ENCODE measurements around the gene MAP1B.
"Not testable (repeated sequence)": the region's sequence is repeated elsewhere in the genome, so short reads cannot be mapped to it uniquely, and the experiment has no call there.

Gene MAP1B

DNA sequence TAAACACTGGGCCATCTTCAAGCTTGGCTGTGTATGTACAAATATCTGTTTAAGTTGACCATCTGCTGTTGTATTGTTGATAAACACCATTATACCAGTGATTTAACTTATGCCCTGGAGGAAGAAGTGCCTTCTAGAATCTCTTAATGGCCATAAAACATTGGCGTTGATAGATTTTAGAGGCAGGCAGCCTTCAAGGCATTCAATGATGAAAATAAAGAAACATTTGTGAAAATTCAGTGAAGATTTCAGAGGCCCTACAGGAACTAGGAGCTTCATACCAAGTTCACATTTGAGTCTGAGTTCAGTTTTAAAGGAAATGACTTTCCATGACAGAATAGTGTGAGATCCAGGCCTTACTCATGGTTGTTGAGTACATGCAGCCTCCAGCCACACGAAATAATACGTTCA, 52.2 kb downstream of the MAP1B start:
- no peak for DNase-seq (ENCODE audit: extremely low read depth in 1 of 2, low read depth in 1 of 2)

DNA sequence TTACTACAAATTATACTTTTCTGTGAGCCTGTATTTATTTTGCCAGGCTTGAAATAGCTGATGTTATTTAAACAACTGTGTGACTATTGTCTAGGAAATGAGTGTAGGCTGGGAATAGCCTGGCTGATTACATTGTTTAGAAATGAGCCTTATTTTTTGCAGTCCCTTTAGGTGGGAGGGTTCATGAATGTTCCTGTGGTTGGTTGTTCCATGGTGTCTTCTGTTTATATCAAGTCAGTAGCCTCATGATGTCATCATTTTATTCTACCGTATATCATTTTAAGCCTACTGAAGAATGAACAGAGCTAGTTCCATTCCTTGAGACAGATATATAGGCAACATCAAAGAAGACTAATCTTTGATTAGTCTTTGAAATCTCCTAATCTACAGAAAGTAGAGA, 53.1 kb downstream of the MAP1B start:
- DNase-seq (ENCODE audit: extremely low read depth in 1 of 2, low read depth in 1 of 2): no peak

DNA sequence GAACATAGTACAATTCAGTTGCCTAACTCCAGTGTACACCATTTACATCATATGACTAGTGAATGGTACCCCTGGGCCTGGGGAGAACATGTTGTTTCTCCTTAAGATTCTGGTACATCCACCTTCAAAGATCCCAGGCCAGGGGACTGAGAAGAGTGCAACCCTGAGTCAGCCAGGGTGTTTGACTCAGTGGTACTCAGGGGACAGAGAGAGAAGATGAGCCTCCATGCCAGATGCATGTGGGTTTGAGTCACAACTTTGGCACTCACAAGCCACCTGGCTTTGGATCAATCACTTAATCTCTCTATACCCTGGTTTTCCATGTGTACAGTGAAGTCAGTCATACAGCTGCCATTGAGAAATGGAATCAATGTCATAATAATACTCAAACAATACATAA, 53.7 kb downstream of the MAP1B start:
- DNase-seq (ENCODE audit: extremely low read depth in 1 of 2, low read depth in 1 of 2): no peak

DNA sequence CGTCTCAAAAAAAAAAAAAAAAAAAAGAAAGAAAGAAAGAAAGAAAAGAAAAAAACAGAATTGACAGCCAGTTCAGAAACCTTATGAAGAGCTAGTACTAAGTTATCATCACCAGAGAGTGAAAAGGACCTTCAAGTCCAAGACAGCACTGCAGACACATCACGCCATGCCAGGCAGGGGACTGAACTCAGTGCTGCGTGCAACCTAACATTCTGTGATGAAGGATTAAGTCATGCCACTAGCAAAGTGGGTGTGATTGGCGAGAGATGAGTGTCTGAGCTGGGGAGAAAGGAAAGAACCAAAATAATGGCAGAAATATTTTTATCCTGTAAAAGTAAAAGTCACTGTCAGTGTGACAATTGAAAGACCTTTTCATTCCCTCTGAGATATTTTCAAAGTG, 54.7 kb downstream of the MAP1B start:
- DNase-seq (ENCODE audit: extremely low read depth in 1 of 2, low read depth in 1 of 2): no peak

DNA sequence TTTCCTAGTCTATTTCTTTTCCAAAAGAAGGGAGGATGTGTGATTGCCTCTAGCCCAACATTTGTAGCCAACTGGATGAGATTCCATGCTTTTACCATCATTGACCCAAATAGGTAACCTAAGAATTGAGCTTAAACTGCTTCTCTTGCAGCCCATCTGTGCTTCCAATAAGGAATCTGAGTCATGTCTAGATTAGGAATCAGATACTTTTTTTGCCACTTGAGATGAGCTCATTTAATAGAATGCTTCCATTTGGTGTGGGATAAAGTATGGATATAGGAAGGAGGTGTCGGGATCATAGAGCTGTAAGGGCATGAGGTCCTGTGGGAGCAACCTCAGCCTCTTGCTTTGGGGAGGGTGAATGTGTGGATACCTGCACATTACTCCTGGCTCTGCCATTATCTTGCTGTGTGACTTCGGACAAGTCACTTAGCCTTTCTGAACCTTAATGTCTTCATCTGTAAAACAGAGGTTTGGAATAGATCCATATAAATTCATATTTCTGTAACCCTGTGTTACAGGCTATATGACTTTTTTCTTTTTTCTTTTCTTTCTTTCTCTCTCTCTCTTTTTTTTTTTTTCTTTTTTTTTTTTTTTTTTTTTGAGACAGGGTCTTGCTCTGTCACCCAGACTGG, 56.2 kb downstream of the MAP1B start:
- DNase-seq (ENCODE audit: extremely low read depth in 1 of 2, low read depth in 1 of 2): no peak

DNA sequence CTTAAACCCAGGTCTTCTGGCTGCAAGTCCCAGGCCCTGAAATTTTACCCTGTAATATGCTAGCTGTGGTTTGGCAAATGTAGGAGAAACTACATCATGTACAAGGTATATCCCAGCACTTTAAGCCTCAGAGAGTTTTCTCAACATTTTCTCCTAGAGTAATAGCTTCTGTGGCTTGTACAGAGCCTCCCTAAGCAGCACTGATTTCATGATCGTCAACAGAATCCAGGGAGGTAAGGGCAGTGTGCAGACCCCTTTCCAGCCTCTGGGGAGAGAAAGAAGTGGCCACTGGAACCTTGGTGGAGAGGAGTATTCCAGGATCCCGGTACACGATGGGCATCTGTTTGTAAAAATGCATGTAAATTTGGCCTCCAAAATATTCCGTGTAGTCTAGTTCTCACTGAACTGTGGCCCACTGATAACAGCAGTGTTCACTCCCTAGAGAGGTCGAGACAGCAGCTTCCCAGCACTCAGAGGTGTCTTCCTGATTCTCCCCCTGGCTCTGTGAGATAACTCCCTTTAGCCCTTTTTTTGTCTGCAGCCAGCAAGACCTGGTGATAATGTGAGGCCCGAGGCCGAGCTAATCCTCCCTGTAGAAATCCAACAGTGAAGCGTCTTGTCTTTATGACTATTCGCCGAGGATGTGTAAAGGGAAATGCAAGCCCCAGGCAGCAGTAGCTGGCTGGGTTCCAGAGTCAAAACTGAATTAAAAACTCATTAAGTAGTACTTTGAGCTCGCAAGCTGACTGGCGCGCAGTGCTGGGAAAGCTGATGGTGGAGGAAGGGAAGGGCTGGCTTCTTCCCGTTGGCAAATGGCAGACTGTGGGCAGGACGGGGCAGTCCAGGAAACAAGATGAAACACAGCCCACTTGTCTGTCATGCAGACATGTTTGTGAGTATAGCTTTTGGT, 59.0 kb downstream of the MAP1B start:
- no peak for DNase-seq (ENCODE audit: extremely low read depth in 1 of 2, low read depth in 1 of 2)

DNA sequence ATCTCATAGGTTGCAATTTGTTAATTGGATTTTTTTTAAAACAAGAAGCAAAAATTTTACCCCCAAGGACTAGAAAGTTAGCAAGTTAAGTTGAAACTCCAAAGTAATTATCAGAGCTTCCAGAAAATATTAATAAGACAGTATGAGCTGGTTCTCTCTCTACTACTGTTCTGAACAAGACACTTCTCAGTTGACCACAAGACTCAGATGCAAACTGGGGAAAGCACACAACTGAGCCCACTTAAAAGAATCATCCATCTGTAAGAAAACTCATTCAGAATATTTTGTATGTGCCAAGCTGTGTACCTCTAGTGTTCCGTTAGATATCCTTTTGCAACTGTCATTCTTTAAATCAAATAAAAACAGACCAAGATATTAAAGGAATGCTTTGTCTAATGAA, 60.0 kb downstream of the MAP1B start:
- no peak for DNase-seq (ENCODE audit: extremely low read depth in 1 of 2, low read depth in 1 of 2)

DNA sequence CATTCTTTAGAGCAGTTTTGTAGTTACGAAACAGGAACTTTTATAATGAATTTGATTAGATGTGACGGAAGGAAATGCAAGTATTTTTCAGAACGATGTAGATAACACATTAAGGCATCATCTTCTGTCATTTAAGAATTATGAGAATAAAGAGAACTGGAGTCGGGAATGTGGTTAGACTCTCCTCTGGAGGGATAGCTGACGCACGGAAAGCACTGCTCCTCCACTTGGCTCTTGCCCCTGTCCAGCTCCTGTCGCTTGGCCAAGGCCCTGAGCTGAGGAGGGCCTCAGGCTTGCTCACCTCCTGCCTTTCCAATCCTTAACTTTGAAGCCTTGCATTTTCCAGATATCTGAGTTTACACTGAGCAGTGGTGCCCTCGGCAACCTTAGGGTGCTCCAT, 60.5 kb downstream of the MAP1B start:
- no peak for DNase-seq (ENCODE audit: extremely low read depth in 1 of 2, low read depth in 1 of 2)

DNA sequence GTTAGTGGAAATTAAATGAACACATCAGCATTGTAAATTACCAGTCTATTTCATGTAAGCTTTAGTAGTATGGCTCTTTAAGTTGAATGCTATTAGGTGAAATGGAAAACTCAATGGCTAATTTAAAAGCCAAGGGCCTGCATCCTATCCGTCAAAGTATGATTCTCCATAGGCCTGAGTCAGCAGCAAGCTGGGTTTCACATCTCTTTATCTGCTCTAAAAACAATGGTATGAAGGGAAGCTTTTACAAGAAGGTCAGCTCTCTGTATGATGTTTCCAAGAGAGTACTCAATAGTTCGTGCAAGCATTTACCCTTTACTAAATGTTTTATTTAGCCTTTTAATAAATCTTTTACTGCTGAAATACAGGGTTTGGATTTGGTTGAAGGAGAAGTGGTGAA, 62.8 kb downstream of the MAP1B start:
- DNase-seq (ENCODE audit: extremely low read depth in 1 of 2, low read depth in 1 of 2): no peak

DNA sequence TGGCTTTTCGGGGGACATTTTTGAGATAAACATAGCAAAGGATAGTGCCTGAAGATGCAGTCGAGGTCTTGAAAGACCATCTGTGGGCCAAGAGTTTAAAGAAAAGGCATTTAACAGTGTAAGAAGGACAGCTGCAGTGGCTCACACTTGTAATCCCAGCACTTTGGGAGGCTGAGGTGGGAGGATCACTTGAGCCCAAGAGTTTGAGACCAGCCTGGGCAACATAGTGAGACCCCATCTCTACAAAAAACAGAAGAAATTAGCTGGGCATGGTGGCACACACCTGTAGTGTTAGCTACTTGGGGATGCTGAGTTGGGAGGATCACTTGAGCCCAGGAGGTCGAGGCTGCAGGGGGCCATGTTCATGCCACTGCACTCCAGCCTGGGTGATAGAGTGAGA, 63.9 kb downstream of the MAP1B start:
- DNase-seq (ENCODE audit: extremely low read depth in 1 of 2, low read depth in 1 of 2): not testable (repeated sequence)

DNA sequence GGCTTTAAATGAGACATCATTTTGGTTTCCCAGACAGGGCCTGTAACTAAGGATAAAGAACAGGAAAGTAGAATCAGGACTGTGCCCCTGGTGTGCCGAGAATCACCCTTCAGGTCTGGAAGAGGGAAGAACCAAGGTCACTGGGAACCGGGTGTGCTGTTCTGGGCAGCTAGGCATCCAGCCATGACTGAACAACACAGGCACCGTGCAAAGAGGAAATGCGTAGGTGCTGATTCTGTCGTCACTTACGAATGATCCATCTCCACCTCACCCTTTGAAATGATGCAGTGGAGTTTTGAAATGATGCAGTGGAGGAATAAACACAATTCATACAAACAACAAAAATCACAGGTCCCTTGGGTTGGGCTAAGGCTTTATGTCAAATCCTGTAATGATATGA, 64.4 kb downstream of the MAP1B start:
- DNase-seq (ENCODE audit: extremely low read depth in 1 of 2, low read depth in 1 of 2): no peak

DNA sequence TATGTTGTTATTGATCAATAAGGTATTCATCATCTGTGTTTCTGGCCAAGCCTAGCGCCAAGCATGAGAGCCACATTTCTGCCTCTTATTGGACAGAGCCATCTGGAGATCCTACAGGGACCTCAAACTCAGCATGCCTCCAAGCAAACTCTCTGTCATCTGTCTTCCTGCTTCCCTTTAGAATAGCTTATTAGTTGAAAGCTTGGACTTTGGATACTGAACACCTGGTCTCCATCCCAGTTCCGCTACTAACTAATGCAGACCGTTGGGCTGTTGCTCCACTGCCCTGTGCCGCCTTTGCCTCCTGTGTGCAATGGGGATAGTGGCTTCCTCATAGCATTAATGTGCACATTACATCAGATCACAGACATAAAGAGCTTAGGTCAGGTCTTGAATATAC, 65.5 kb downstream of the MAP1B start:
- no peak for DNase-seq (ENCODE audit: extremely low read depth in 1 of 2, low read depth in 1 of 2)

DNA sequence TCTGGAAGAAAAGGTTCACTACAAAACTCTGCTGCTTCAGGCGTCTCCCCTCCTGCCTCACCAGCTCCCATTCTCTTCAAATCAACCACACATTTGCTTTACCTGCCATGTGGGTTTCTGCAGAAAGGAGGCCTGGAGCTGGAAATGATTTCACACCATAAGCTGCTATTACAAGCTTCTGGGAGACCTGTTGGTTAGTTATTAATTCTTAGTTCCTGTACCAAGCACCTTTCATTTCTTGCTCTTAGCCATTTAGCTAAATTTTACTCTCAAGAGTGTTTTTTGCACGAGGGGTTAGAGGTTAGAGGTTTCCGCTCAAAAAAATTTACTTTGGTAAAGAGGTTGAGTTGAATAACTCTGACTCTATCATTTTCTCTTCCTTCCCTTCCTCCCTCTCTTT, 70.3 kb downstream of the MAP1B start:
- no peak for DNase-seq (ENCODE audit: extremely low read depth in 1 of 2, low read depth in 1 of 2)

DNA sequence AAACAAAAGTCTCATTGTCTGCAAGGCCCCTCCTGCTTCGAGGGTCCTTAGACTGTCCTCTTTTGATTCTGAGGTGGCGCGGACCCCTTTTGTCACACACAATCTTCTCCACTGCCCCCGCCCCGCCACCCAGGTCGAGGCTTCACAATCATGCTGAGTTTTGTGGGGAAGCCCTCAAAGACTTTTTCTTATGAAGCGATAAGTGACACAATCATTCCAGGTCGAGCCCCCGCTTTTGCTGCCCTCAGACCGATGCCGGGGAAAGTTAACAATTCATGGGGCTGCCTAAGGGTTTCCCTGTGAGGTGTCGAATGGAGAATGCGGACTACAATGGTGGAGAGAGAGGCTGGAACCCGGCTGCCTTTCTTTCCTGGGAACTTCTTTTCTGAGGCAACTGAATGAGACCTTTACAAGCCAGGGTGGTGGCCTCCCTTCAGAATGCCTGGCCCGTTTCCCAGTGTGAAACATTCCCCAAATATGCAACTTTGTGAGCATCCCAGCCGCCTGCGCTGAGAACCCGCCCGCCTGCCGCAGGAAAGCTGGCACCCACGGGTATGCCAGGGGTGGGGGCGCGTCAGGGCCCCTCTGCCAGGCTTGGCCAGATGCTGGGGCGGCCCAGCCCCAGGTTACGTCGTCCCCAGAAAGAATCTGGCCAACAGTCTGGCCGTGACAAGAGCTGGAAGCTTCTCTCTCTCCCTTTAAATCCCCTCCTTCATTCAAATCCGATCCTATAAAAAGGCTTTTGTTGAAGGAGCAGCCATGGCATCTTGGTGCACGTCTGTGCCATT, 71.9 kb downstream of the MAP1B start:
- no peak for DNase-seq (ENCODE audit: extremely low read depth in 1 of 2, low read depth in 1 of 2)

DNA sequence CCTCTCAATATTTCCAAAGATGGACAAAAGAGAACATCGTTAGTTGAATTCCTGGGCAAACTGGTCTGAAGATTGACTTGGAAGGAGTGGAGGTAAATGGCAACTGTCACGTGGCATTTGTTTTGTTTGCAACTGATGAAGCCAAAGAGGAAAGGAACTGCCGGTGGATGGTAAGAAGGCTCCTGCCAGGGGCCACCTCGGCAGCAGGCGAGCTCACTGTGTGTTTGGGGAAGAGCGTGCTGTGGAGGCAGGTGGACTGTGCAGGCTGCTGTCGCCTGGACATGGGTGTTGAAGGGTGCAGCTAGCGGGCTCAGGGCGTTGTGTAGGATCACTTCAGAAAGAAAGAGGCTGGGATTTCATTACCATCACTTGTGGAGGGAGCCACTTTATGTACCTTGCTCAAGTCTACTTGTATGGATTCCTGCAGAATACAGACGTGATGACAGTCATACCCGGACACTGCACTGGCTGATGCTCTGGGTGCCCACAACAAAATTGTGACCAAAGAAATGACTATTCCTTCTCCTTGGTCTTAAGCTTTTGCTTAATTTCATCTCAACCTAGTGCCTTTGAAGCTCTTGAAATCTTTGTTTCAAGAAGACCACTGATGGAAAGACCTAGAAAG, 72.7 kb downstream of the MAP1B start:
- DNase-seq (ENCODE audit: extremely low read depth in 1 of 2, low read depth in 1 of 2): no peak

DNA sequence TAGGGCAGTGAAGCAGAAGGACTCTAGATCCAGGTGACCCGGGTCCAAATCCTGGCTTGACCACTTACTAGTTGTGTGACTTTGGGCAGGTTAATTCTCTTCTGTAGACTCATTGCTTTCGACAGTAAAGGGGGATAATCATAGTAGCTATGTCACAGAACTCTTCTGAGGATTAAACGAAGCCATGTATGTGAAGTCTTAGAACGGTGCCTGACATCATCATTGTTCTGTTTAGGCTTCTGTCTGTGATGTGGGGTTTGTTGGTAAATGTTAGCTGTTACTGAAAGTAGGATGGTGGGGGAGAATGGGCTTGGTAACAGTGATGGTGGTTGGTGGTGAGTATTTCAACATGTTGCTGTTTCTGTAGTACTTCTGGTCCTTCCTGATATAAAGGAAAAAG, 73.7 kb downstream of the MAP1B start:
- DNase-seq (ENCODE audit: extremely low read depth in 1 of 2, low read depth in 1 of 2): no peak

DNA sequence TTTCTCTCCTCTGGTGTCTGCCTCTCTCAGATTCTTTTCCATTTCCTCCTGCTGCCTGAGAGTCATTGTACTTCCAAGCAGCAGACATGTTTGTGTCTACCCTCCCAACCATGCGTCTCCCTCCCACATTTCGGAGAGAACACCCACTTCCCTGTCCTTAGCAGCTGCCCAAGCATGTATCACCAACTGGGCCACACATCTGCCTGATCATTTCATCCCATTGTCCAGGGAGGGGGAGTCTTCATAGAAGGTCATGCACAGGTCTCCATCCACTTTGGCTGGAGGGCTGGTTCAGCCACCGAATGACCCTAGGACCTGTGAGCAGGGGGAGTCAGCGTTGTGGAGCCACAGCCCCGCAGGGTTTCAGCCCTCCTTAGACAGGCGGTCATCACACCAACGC, 75.4 kb downstream of the MAP1B start:
- no peak for DNase-seq (ENCODE audit: extremely low read depth in 1 of 2, low read depth in 1 of 2)

DNA sequence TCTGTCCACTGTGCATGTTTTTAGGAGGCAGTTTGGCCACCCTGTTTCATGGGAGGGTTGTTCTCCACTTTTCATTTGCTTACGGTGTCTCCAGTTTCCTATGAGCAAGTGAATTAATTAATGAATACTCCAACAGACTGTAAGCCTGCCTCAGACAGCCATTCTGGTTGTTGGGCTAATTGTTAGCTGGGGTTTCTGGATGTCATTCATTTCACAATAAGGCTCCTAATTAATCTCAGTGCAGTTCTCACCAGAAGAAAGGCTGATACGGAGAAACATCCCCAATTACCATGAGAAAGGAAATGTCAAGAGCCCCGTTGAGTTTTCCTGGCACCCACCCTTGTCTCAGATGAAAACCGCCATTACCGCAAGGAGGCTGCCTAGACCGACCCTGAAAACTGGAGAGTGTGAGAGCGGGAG, 75.8 kb downstream of the MAP1B start:
- DNase-seq (ENCODE audit: extremely low read depth in 1 of 2, low read depth in 1 of 2): no peak

DNA sequence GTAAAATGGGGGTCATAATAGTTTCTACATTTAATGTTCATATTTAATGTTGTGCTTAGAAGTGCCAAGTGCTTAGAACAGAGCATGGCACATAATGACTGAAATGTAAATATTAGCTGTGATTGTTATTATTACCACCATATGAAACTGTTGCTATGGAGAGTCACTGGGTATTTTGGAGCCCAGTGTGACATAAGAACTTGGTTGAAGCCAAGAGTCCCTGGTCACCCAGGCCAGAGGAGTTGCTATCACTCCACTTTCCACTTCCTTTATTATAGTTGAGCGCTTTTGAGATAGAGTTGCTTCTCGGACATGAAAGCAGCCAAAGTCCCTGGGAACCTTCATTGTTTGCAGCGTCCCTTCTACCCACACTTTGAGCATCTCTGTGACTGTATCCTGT, 77.1 kb downstream of the MAP1B start:
- no peak for DNase-seq (ENCODE audit: extremely low read depth in 1 of 2, low read depth in 1 of 2)

DNA sequence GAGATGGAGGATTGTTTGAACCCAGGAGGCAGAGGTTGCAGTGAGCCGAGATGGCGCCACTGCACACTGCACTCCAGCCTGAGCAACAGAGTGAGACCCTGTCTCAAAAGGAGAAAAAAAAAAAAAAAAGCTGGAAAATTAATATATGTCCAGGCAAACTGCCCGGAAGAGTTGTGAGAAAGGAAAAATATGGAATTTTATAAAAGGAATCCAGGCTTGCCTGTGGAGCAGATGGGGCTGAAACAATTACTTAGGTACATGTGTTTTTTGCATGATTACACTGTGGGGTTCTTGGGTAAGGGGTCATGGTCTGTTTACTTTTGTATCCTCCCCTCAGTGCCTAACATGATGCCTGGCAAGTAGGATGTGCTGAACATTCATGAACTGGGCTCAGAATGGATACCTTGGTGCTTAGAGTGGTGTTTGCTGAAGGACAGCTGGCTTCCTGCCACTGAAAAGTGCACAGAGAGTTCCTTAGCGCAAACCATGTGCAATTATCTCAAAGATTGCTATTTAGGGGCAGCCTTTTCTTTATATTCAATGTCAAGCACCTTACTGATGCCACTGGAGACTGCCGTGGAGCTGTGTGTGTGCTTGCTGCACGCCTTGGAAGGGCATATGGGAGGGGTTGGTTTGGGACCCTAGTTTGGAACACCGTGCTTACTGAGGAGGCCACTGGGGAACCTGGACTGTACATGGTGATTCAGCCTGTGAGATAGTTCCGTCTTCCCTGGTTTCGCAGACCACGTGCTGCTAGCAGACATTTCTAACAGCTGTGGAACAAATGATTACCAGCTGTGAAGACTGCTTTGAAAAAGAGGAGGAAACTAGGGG, 78.4 kb downstream of the MAP1B start:
- no peak for DNase-seq (ENCODE audit: extremely low read depth in 1 of 2, low read depth in 1 of 2)

Measured in stimulated activated CD8-positive, alpha-beta memory T cell treated with anti-CD3 and anti-CD28 coated beads, Interleukin-7, amount 100 ng/mL, for 48 hours (primary cell).